BLaER1 (cell line): Measurements from ENCODE around the gene CREBBP.

Source experiments
- H3K27ac ChIP-seq: shearing (Covaris generic); formaldehyde crosslinking; 2 replicates; pipeline ENCODE4 v1.8.1; 2022
- H3K27me3 ChIP-seq: shearing (Covaris generic); formaldehyde crosslinking; 2 replicates; pipeline ENCODE4 v1.8.1; 2022
- H3K36me3 ChIP-seq: shearing (Covaris generic); formaldehyde crosslinking; 2 replicates; pipeline ENCODE4 v1.8.1; 2022
- H3K4me1 ChIP-seq: shearing (Covaris generic); formaldehyde crosslinking; 2 replicates; pipeline ENCODE4 v1.8.1; 2022
- H3K4me2 ChIP-seq: shearing (Covaris generic); formaldehyde crosslinking; 2 replicates; pipeline ENCODE4 v1.8.1; 2022
- H3K4me3 ChIP-seq: shearing (Covaris generic); formaldehyde crosslinking; 2 replicates; pipeline ENCODE4 v1.8.1; 2022
- H3K9ac ChIP-seq: shearing (Covaris generic); formaldehyde crosslinking; 2 replicates; pipeline ENCODE4 v1.8.1; 2022
- H3K9me3 ChIP-seq: shearing (Covaris generic); formaldehyde crosslinking; 2 replicates; pipeline ENCODE4 v1.8.1; 2022
- H4K20me1 ChIP-seq: shearing (Covaris generic); formaldehyde crosslinking; 2 replicates; pipeline ENCODE4 v1.8.1; 2022
- Cebpa-rat ChIP-seq: shearing (Covaris generic); IDR thresholded peaks from 2 replicates; pipeline ENCODE4 v1.8.1; 2022

The CREBBP gene

DNA sequence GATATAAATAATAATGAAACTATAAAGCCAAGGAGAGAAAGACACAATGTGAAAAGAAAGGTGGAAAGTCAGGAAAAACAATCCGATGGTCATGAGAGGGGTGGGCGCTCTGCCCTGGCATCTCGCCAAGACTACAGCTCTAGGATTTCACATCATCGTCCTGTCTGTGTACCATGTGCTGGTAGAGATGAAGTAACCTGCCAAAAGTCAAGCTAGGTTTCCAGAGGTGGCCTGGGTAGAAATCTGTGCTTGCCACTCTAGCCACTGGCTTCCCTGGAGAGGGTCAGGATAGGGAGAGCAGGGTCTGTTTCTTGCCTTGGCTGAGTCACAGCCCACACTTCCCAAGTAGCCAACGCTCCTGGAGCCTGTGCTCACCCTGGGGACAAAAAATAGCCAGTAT lies 132.2 kb downstream of the CREBBP start:
- H3K27ac ChIP-seq, result no peak overlapping the region
- H3K4me2 ChIP-seq, result no peak overlapping the region
- H3K4me3 ChIP-seq, result no peak overlapping the region
- peaks cover 96% of the 10 kb centered on the region for H3K36me3 ChIP-seq
- no peaks in the 10 kb centered on the region for H3K27me3 ChIP-seq
- H4K20me1 ChIP-seq, result peaks cover 58% of the 10 kb centered on the region
- TF ChIP-seq Cebpa-rat, result no peak
- no peaks in the 10 kb centered on the region for H3K4me1 ChIP-seq
- no peaks in the 10 kb centered on the region for H3K9me3 ChIP-seq
- no peak overlapping the region for H3K9ac ChIP-seq

DNA sequence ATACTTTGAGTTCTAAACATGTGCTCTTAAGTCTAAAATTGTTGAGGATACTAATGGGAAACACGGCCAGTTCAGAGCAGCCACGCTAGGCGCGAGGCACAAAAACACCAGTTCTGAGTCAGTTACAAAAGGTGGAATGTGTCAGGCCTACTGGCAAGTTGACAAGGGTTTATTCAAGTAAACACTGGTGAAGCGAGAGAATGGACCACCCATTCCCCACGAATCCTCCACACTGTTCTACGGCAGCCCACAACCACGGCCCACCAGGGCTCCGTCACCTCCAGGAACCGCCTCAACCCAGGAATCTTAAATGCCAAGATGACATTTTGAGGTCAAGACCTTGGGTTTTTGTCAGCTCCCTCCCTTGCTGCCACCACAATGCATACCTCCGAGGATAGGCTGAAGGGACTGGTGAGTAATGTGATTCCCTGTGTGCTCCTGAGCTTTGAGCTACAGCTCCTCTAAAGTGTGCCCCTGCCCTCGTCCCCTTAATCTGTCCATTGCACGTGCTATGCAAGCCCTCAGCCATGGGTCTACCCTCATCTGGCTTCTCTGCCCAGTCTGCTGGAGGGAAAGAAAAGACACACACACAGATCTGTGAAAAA lies 134.7 kb downstream of the CREBBP start:
- TF ChIP-seq Cebpa-rat, result no peak
- H3K9me3 ChIP-seq, result no peaks in the 10 kb centered on the region
- H3K4me3 ChIP-seq, result no peak overlapping the region
- H3K27me3 ChIP-seq, result no peaks in the 10 kb centered on the region
- no peak overlapping the region for H3K27ac ChIP-seq
- peaks cover 98% of the 10 kb centered on the region for H3K36me3 ChIP-seq
- H4K20me1 ChIP-seq, result peaks cover 47% of the 10 kb centered on the region
- H3K4me1 ChIP-seq, result no peaks in the 10 kb centered on the region
- H3K9ac ChIP-seq, result no peak overlapping the region
- no peak overlapping the region for H3K4me2 ChIP-seq

DNA sequence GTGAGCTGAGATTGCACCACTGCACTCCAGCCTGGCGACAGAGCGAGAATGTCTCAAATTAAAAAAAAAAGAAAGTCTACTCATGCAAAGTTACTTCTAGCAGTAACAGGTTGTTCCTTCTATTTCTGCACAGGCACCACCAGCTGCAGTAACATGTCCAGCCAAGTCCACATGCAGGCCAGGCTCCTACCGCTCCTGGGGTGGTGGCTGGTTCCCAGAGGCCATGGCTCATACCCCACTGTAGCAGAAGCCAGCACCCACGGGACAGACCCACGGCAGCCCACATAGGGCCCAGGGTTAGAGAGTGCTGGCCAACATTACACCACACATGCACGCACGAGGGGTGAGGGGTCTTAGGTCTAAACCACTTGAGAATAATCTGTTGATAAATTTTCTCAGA lies 136.5 kb downstream of the CREBBP start:
- Histone ChIP-seq H3K4me2 (no peak overlapping the region), H3K27me3 (no peaks in the 10 kb centered on the region), H3K36me3 (peaks cover 100% of the 10 kb centered on the region), H3K4me3 (no peak overlapping the region), H3K4me1 (no peaks in the 10 kb centered on the region), H3K9me3 (no peaks in the 10 kb centered on the region), H3K9ac (no peak overlapping the region), H4K20me1 (peaks cover 61% of the 10 kb centered on the region), H3K27ac (no peak overlapping the region)
- TF ChIP-seq Cebpa-rat, result no peak

DNA sequence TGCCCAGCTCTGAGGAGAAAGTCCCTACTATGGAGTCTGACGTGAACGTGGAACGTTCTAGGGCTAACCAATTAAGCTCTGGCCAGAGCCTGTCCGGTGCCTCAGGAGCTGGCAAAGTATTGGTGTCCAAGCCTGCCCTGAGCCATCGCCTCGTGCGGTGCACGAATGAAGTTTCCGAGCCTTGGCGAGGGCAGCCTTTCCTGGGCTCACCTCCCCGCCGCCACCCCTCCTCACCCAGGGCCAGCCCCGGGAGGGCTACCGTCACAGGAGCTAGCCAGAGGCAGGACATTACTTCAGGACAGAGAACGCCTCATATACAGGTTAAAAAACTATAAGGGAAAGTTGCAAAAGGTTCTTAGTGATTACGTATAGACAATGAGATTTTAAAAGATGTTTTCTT lies 139.6 kb downstream of the CREBBP start:
- H3K4me3 ChIP-seq, result no peak overlapping the region
- H3K9ac ChIP-seq, result no peak overlapping the region
- no peak overlapping the region for H3K4me2 ChIP-seq
- H3K27me3 ChIP-seq, result no peaks in the 10 kb centered on the region
- peaks cover 72% of the 10 kb centered on the region for H4K20me1 ChIP-seq
- no peak overlapping the region for H3K27ac ChIP-seq
- peaks cover 12% of the 10 kb centered on the region for H3K4me1 ChIP-seq
- no peaks in the 10 kb centered on the region for H3K9me3 ChIP-seq
- TF ChIP-seq Cebpa-rat, result no peak
- H3K36me3 ChIP-seq, result peaks cover 100% of the 10 kb centered on the region

DNA sequence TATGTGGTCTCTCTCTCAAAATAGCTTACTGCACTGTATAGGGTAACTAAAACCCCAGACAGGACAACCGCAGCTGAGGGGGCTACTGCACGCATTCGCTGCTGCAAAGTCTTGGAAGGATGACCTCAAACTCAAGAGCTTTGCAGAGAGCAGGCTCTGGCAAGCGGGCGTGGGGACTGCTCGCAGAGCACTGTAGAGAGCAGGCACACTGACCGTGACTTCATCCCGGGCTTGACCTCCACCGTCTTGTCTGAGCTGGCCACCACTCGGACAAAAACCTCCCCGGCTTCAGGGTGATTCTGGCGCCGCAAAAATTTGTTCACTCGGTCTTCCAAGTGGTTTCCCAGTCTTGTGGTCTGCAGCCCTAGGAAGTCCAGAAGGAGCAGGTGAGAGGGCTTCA lies 140.3 kb downstream of the CREBBP start:
- Histone ChIP-seq H3K9me3 (no peaks in the 10 kb centered on the region), H4K20me1 (peaks cover 72% of the 10 kb centered on the region), H3K27me3 (no peaks in the 10 kb centered on the region), H3K4me3 (no peak overlapping the region), H3K4me2 (no peak overlapping the region), H3K36me3 (peaks cover 100% of the 10 kb centered on the region), H3K4me1 (peaks cover 19% of the 10 kb centered on the region), H3K9ac (no peak overlapping the region), H3K27ac (no peak overlapping the region)
- no peak for TF ChIP-seq Cebpa-rat

DNA sequence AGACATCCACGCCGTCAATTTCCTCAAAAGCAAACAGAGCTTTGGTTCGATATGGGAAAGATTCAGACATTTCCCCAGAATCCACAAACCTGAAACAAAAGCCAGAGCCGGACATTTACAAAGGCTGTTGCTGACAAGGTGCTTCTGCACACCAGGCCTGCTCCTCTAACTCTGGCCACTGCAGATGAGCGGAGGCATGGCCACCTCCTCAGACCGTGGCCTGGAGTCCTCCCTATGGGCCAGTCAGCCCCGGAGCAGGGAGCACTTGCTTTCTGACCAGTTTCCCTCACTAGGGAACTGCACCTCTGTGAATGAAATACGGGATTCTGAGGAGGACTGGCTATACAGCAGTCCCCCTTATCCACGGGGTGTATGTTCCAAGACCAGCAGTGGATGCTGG lies 140.9 kb downstream of the CREBBP start:
- no peaks in the 10 kb centered on the region for H3K27me3 ChIP-seq
- no peaks in the 10 kb centered on the region for H3K9me3 ChIP-seq
- peaks cover 21% of the 10 kb centered on the region for H3K4me1 ChIP-seq
- TF ChIP-seq Cebpa-rat, result no peak
- no peak overlapping the region for H3K9ac ChIP-seq
- H3K36me3 ChIP-seq, result peaks cover 100% of the 10 kb centered on the region
- no peak overlapping the region for H3K4me2 ChIP-seq
- H3K27ac ChIP-seq, result no peak overlapping the region
- no peak overlapping the region for H3K4me3 ChIP-seq
- H4K20me1 ChIP-seq, result peaks cover 73% of the 10 kb centered on the region

DNA sequence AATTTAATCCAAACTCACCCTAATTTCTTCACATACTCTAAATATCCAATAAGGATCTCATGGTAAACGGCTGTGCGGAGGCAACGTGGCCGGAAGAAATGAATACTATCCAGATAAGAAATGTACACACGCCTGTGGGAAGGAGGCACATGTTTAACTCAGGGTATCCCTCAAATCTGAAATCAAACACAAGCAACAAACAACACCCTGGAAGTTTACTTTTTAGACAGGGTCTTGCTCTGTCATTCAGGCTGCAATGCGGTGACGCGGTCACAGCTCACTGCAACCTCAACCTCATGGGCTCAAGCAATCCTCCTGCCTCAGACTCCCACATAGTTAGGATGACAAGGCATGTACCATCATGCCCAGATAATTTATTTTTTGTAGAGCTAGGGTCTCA lies 142.0 kb downstream of the CREBBP start:
- H3K27ac ChIP-seq, result no peak overlapping the region
- TF ChIP-seq Cebpa-rat, result no peak
- H3K27me3 ChIP-seq, result no peaks in the 10 kb centered on the region
- no peaks in the 10 kb centered on the region for H3K9me3 ChIP-seq
- H3K4me1 ChIP-seq, result peaks cover 21% of the 10 kb centered on the region
- no peak overlapping the region for H3K4me2 ChIP-seq
- H3K36me3 ChIP-seq, result peaks cover 100% of the 10 kb centered on the region
- H3K4me3 ChIP-seq, result no peak overlapping the region
- H4K20me1 ChIP-seq, result peaks cover 74% of the 10 kb centered on the region
- H3K9ac ChIP-seq, result no peak overlapping the region

DNA sequence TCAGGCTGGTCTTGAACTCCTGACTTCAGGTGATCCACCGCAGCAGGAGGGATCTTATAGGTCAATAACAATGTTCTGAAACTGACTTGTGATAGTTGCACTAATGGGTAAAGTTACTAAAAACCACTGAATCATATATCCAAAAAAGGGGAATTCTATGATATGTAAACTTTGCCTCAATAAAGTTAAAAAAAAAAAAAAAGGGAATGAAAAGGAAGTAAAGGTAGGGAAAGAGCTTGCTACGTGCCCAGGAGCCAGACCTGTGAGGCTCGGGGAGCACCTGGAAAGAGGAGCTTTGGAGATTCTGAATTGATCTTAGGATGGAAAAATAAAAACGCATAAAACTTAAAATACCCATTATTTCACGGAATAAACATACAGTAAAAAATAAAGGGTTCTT lies 142.4 kb downstream of the CREBBP start:
- H3K27me3 ChIP-seq, result no peaks in the 10 kb centered on the region
- no peak for TF ChIP-seq Cebpa-rat
- H3K4me1 ChIP-seq, result peaks cover 21% of the 10 kb centered on the region
- H3K36me3 ChIP-seq, result peaks cover 100% of the 10 kb centered on the region
- no peak overlapping the region for H3K27ac ChIP-seq
- peaks cover 72% of the 10 kb centered on the region for H4K20me1 ChIP-seq
- H3K4me3 ChIP-seq, result no peak overlapping the region
- no peak overlapping the region for H3K9ac ChIP-seq
- H3K9me3 ChIP-seq, result no peaks in the 10 kb centered on the region
- H3K4me2 ChIP-seq, result no peak overlapping the region

DNA sequence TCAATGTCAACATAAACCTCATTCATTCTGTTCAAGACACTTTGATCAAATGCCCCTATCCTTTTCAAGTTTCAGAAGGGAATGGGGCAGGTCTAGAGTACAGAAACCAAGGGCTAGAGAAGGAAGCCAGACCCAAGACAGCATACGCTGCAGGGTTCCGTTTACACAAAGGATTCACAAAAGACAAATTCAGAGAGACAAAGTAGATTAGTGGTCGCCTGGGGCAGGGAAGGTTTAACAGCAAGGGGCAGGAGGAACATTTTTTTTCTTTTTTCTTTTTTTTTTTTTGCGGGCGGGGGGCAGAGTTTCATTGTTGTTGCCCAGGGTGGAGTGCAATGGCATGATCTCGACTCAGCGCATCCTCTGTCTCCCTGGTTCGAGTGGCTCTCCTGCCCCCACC lies 143.3 kb downstream of the CREBBP start:
- H4K20me1 ChIP-seq, result peaks cover 73% of the 10 kb centered on the region
- no peak overlapping the region for H3K4me2 ChIP-seq
- no peak overlapping the region for H3K9ac ChIP-seq
- no peak for TF ChIP-seq Cebpa-rat
- H3K27ac ChIP-seq, result no peak overlapping the region
- H3K9me3 ChIP-seq, result no peaks in the 10 kb centered on the region
- H3K36me3 ChIP-seq, result peaks cover 100% of the 10 kb centered on the region
- H3K4me1 ChIP-seq, result peaks cover 21% of the 10 kb centered on the region
- no peak overlapping the region for H3K4me3 ChIP-seq
- H3K27me3 ChIP-seq, result no peaks in the 10 kb centered on the region

DNA sequence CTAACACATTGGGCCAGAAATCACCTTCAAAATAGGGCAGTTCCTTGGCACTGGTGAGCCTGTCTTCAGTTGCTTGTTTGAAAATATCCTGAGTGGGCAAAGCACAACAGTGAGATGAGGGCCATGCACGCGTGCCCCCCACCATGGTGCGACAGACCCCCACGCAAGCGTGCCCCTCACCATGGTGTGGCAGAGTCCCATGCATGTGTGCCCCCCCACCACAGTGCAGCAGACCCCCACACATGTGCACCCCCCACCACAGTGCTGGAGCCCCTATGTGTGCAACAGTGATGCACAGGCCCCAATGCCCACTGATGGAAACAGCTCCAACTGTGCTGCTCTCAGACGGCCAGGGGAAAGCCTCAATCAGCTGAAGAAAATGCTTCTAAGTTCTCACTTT lies 144.4 kb downstream of the CREBBP start:
- Histone ChIP-seq H3K9me3 (no peaks in the 10 kb centered on the region), H4K20me1 (peaks cover 84% of the 10 kb centered on the region), H3K27ac (peak overlapping the region; percentile 26; the same call in 1 of the 2 replicates), H3K9ac (no peak overlapping the region), H3K36me3 (peaks cover 100% of the 10 kb centered on the region), H3K4me3 (no peak overlapping the region), H3K4me2 (peak overlapping the region; percentile 39), H3K4me1 (peaks cover 21% of the 10 kb centered on the region), H3K27me3 (no peaks in the 10 kb centered on the region)
- no peak for TF ChIP-seq Cebpa-rat

DNA sequence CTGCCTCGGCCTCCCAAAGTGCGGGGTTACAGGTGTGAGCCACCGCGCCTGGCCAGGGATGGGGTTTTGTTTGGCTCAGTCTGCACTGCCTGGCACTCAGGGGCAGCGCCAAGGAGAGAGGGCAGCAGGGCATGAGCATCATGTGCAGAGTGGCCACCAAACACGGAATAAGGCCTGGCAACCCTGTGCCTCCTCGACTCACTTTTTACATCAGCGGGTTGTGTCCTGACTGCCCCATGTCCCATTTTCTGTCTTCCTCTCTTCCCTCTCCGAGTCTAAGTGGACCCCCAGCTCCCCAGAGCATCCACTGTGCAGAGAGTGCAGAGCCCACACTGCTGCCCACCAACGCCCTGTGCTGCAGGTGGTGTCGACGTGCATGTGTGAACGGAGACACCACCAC lies 145.0 kb downstream of the CREBBP start:
- H3K9ac ChIP-seq, result no peak overlapping the region
- TF ChIP-seq Cebpa-rat, result no peak
- peak overlapping the region; percentile 26; the same call in 1 of the 2 replicates for H3K27ac ChIP-seq
- H3K4me3 ChIP-seq, result no peak overlapping the region
- peaks cover 21% of the 10 kb centered on the region for H3K4me1 ChIP-seq
- peaks cover 84% of the 10 kb centered on the region for H4K20me1 ChIP-seq
- no peaks in the 10 kb centered on the region for H3K27me3 ChIP-seq
- H3K9me3 ChIP-seq, result no peaks in the 10 kb centered on the region
- H3K4me2 ChIP-seq, result peak overlapping the region; percentile 39
- H3K36me3 ChIP-seq, result peaks cover 100% of the 10 kb centered on the region
